Endothelial cell of umbilical vein (primary cell): ENCODE data around the gene CERS2. TPM values are rescaled to one million over a fixed set of nuclear protein-coding genes. Genes with fewer than 3 reads are reported as not detected.

Source experiments
- BruUV-seq: library from RNA; stranded (reverse); fragments of 400-500 nt; replicated peaks from 2 replicates; lab custom pipeline; 2021; lab: Mats Ljungman, UMichigan
- CTCF ChIA-PET: fragments of 300-600, 350-600 bp; sonication (Branson Sonifier 250); formaldehyde crosslinking; loops from one replicate; lab custom pipeline; 2021; ENCODE audit warnings: antibody characterized with exemption, inconsistent platforms; lab: Charles Lee
- POLR2A ChIA-PET: fragments of 300-600, 350-600 bp; sonication (Branson Sonifier 250); formaldehyde crosslinking; loops from one replicate; lab custom pipeline; 2021; ENCODE audit warnings: antibody characterized with exemption, inconsistent platforms; lab: Charles Lee
- DNase-seq: peaks from one replicate; pipeline ENCODE4 v3.0.0-alpha.2; 2011; ENCODE audit warnings: low read depth, low spot score
- FAIRE-seq: peaks from 2 replicates; lab custom pipeline; 2011; peaks lifted over from hg19 to GRCh38; lab: Jason Lieb, UNC
- H2AFZ ChIP-seq: 2 replicates; pipeline ENCODE4 v1.6.0; 2012; ENCODE audit warnings: low read depth, low read length, control low read depth, inconsistent platforms
- H3K27ac ChIP-seq: 2 replicates; pipeline ENCODE4 v1.5.1; 2011; ENCODE audit warnings: low read depth, mild to moderate bottlenecking, control low read depth, low read length, moderate library complexity; ENCODE audit not compliant: insufficient read depth
- H3K27me3 ChIP-seq, 2 experiments: 2 replicates each; pipeline versions ENCODE4 v1.6.0 to v1.6.1; 2011; ENCODE audit warnings: low read length in 2 of 2, mixed read lengths in 1 of 2; ENCODE audit not compliant: control insufficient read depth in 2 of 2, insufficient read depth in 2 of 2
- H3K36me3 ChIP-seq, 2 experiments: 2 replicates in 1 of 2; 3 replicates in 1 of 2; pipeline ENCODE4 v1.5.1; 2011; ENCODE audit warnings: low read length in 2 of 2, mild to moderate bottlenecking in 1 of 2, moderate library complexity in 1 of 2; ENCODE audit not compliant: control insufficient read depth in 2 of 2, insufficient read depth in 2 of 2; ENCODE audit errors: extremely low read depth in 1 of 2
- H3K4me1 ChIP-seq: 3 replicates; pipeline ENCODE4 v1.5.1; 2011; ENCODE audit warnings: mild to moderate bottlenecking, low read length; ENCODE audit not compliant: control insufficient read depth, insufficient read depth; ENCODE audit errors: extremely low read depth
- H3K4me2 ChIP-seq: 2 replicates; pipeline ENCODE4 v1.6.1; 2011; ENCODE audit warnings: low read length, control low read depth, mixed read lengths; ENCODE audit not compliant: insufficient read depth
- H3K4me3 ChIP-seq, 3 experiments: fragments of 200-600 bp in 1 of 3; sonication (generic), shearing (Covaris generic) in 1 of 3; replicated peaks in 1 of 3; 2 replicates each; pipeline ENCODE4 v1.5.1; 2011 to 2016; ENCODE audit warnings: control low read depth in 3 of 3, low read length in 3 of 3, mild to moderate bottlenecking in 2 of 3, inconsistent platforms in 1 of 3, low read depth in 1 of 3, moderate library complexity in 1 of 3; ENCODE audit not compliant: insufficient read depth in 1 of 3
- H3K79me2 ChIP-seq: 2 replicates; pipeline ENCODE4 v1.6.0; 2012; ENCODE audit warnings: low read length, inconsistent platforms; ENCODE audit not compliant: control insufficient read depth, insufficient read depth
- H3K9ac ChIP-seq: replicated peaks from 2 replicates; pipeline ENCODE3; 2011; ENCODE audit warnings: low read length, control low read depth; ENCODE audit not compliant: insufficient read depth; ENCODE audit errors: extremely low read depth
- H3K9me1 ChIP-seq: replicated peaks from 3 replicates; pipeline ENCODE4 v1.6.0; 2011; ENCODE audit warnings: mild to moderate bottlenecking, low read length; ENCODE audit not compliant: control insufficient read depth, insufficient read depth; ENCODE audit errors: extremely low read depth
- H3K9me3 ChIP-seq: replicated peaks from 2 replicates; pipeline ENCODE4 v1.5.1; 2012; ENCODE audit warnings: low read length, inconsistent platforms; ENCODE audit not compliant: control insufficient read depth, insufficient read depth
- H4K20me1 ChIP-seq: replicated peaks from 2 replicates; pipeline ENCODE3; 2011; ENCODE audit warnings: mild to moderate bottlenecking, low read length; ENCODE audit not compliant: control insufficient read depth, insufficient read depth; ENCODE audit errors: extremely low read depth
- CTCF ChIP-seq, 2 donors: IDR thresholded peaks; 1 replicate in 1 of 2; 2 replicates in 1 of 2; pipeline ENCODE4 v1.5.1; 2011; ENCODE audit warnings: low read length in 2 of 2, mild to moderate bottlenecking in 2 of 2, moderate library complexity in 2 of 2, control low read depth in 1 of 2, inconsistent platforms in 1 of 2, low read depth in 1 of 2; ENCODE audit not compliant: insufficient read depth in 1 of 2; ENCODE audit errors: extremely low read depth in 1 of 2
- EZH2 ChIP-seq: IDR thresholded peaks from 2 replicates; pipeline ENCODE4 v1.6.1; 2012; ENCODE audit warnings: borderline replicate concordance, low read depth, mild to moderate bottlenecking, moderate library complexity, low read length, inconsistent platforms; ENCODE audit not compliant: severe bottlenecking
- FOS ChIP-seq: IDR thresholded peaks from 2 replicates; pipeline ENCODE4 v1.6.1; 2011; ENCODE audit warnings: mild to moderate bottlenecking, low read length, moderate library complexity, borderline replicate concordance; ENCODE audit not compliant: insufficient read depth
- GATA2 ChIP-seq: IDR thresholded peaks from 2 replicates; pipeline ENCODE4 v1.7.0; 2011; ENCODE audit warnings: low read depth, mild to moderate bottlenecking, moderate library complexity, mixed read lengths, low read length; ENCODE audit not compliant: insufficient read length, insufficient read depth
- JUN ChIP-seq: IDR thresholded peaks from 2 replicates; pipeline ENCODE4 v1.6.1; 2011; ENCODE audit warnings: borderline replicate concordance, low read depth; ENCODE audit not compliant: insufficient read length, insufficient read depth
- MAX ChIP-seq: IDR thresholded peaks from 2 replicates; pipeline ENCODE4 v1.6.1; 2011; ENCODE audit not compliant: insufficient read depth, insufficient read length
- MYC ChIP-seq: IDR thresholded peaks from one replicate; pipeline ENCODE4 v1.6.1; 2011; ENCODE audit warnings: mild to moderate bottlenecking, low read depth, low read length
- POLR2A ChIP-seq: IDR thresholded peaks from 2 replicates; pipeline ENCODE4 v1.6.1; 2012; ENCODE audit warnings: low read depth, mild to moderate bottlenecking, control low read depth, low read length
- POLR2AphosphoS5 ChIP-seq: IDR thresholded peaks from 2 replicates; pipeline ENCODE4 v1.6.1; 2012; ENCODE audit warnings: low read depth, mild to moderate bottlenecking, control low read depth, low read length, moderate library complexity; ENCODE audit not compliant: insufficient read depth
- dilution Hi-C: fragments of 300-500 bp; cut with MboI; formaldehyde crosslinking; loops from one replicate; pipeline ENCODE4 v1.15.0; 2019; ENCODE audit warnings: low sequenced_read_pairs; ENCODE audit not compliant: extremely low pct_ligation_motif_present
- intact Hi-C: fragments of 100-400 bp; cut with micrococcal nuclease; formaldehyde crosslinking; loops from one replicate; pipeline ENCODE4 v1.10.0; 2022
- polyA plus RNA-seq, 4 experiments: library from polyadenylated mRNA; depleted of rRNA in 3 of 4; stranded (reverse) in 3 of 4; unstranded in 1 of 4; fragments of >200 nt; gene quantifications; 2 replicates each; pipeline versions ENCODE4 v1.2.1 to v1.2.3, GENCODE V29; 2011 to 2012; ENCODE audit warnings: missing spikeins in 1 of 4
- total RNA-seq: library from RNA; stranded (reverse); gene quantifications from 2 replicates; pipeline ENCODE4 v1.2.3, GENCODE V29; 2021

The CERS2 gene
- total and polyA plus RNA-seq, 2 donors (not counting 3 experiments of a cell fraction or from before 2014, with no cell fraction given) = 143 to 155 TPM

DNA sequence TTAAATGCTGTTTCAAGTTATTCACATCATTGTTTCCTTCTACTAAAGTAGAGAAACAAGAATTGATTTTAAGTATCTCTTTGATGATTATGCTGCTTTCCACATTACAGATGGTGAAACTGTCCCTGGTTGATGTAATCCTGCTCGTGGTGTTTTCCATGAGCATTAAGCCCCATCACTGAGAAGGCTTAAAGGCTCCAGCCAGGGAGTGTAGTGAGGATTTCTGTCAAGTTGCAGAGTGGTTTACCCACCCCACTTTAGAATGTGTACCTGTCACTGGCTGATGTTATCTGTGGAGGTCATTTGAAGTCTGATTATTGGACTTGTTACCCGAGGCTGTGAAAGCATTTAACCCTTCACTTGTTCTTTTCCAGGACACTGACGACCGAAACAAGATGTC is 12.9 kb downstream of the CERS2 start:
- Histone ChIP-seq H4K20me1 (no peaks in the 10 kb centered on the region), H3K4me2 (no peak overlapping the region), H3K79me2 (no peaks in the 10 kb centered on the region), H3K4me1 (peaks cover 3% of the 10 kb centered on the region), H3K9me3 (no peaks in the 10 kb centered on the region), H3K9ac (no peak overlapping the region), H3K36me3 (peaks cover 17 to 31% of the 10 kb centered on the region in 2 experiments), H3K27ac (no peak overlapping the region), H2AFZ (no peak overlapping the region), H3K9me1 (no peaks in the 10 kb centered on the region), H3K27me3 (no peaks in the 10 kb centered on the region), H3K4me3 (no peak overlapping the region)
- BruUV-seq = no TSS peak
- dilution Hi-C loops (no loop called here), intact Hi-C loops (no loop called here)
- ChIA-PET CTCF (interaction anchor here (2.1 to 2.5 kb wide), 2 partner anchors 12 to 34 kb away, joined by 9 to 11 read pairs; partner anchors contain the start of gene CERS2), POLR2A (no interaction called here)
- DNase-seq (no peak), FAIRE-seq (no peak)
- no peak for TF ChIP-seq MAX
- no peak for TF ChIP-seq MYC
- no peak for TF ChIP-seq POLR2A
- TF ChIP-seq FOS = no peak
- no peak for TF ChIP-seq GATA2

- H3K4me2 ChIP-seq = no peak overlapping the region
- H3K9ac ChIP-seq = no peak overlapping the region
- dilution Hi-C loops (no loop called here), intact Hi-C loops (no loop called here)
- no peak overlapping the region for H3K27ac ChIP-seq
- no peak overlapping the region for H3K4me3 ChIP-seq
- peaks cover 7 to 23% of the 10 kb centered on the region in 2 experiments for H3K36me3 ChIP-seq
- H2AFZ ChIP-seq = no peak overlapping the region
- no peaks in the 10 kb centered on the region for H3K9me1 ChIP-seq
- CTCF ChIA-PET = interaction anchor here (1.0 to 1.2 kb wide), 2 partner anchors 35 to 46 kb away, joined by 3 to 5 read pairs; partner anchors contain the start of gene MINDY1
- TF ChIP-seq FOS = no peak
- TF ChIP-seq MAX = no peak
- TF ChIP-seq POLR2AphosphoS5 = no peak
- TF ChIP-seq GATA2 = no peak
- TF ChIP-seq MYC = no peak
- no peak for TF ChIP-seq POLR2A
- no peak for TF ChIP-seq EZH2
- no peak for TF ChIP-seq JUN
- no peak for TF ChIP-seq CTCF (IDR thresholded peaks at IDR 0.05; ENCODE audit: extremely low read depth in 1 of 2, insufficient read depth in 1 of 2, low read depth in 1 of 2, low read length in 2 of 2)
- DNase-seq (no peak), FAIRE-seq (no peak)
- no peaks in the 10 kb centered on the region for H3K27me3 ChIP-seq
- H3K9me3 ChIP-seq = no peaks in the 10 kb centered on the region
- BruUV-seq = no TSS peak
- no peaks in the 10 kb centered on the region for H4K20me1 ChIP-seq
- H3K79me2 ChIP-seq = no peaks in the 10 kb centered on the region
- POLR2A ChIA-PET = no interaction called here
- H3K4me1 ChIP-seq = peaks cover 3% of the 10 kb centered on the region
Observed at GRCh38 chr1:150960646-150961045, 14.0 kb downstream of the CERS2 start.
